Panc1 (cell line): ENCODE measurements around the gene TSPAN2.

Source experiments
- CTCF ChIP-seq: fragments of 450-650 bp; IDR thresholded peaks from 2 replicates; pipeline ENCODE4 v1.5.1; 2017; ENCODE audit warnings: mild to moderate bottlenecking
- TF ChIP-seq, protein P1 (sequence below), 2 experiments: IDR thresholded peaks; 2 replicates each; pipeline ENCODE4 v1.6.1; 2011 to 2012; ENCODE audit warnings: low read depth in 2 of 2, control low read depth in 1 of 2, low read length in 1 of 2, mild to moderate bottlenecking in 1 of 2, moderate library complexity in 1 of 2; ENCODE audit not compliant: insufficient read depth in 1 of 2

DNA sequence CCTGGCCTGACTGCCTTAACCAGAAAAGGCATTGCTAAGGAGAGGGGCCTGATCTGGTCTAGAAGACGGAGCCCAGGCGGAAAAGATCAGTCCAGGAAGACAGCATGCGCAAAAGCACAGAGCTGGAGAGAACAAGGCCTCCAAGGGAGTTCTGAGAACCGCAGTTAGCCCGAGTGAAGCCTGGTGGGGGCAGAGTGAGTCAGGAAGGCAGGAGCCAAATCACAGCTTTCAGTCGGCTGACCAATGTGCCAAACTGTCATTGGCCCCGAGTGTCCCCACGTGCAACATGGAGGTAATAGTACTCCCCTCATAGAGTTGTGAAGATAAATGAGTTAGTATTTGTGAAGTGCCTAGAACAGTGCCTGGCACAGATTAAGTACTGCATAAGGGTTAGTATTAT is 1.2 kb upstream of the TSPAN2 start:
- no peak for TF ChIP-seq CTCF
- TF ChIP-seq, protein P1, sequence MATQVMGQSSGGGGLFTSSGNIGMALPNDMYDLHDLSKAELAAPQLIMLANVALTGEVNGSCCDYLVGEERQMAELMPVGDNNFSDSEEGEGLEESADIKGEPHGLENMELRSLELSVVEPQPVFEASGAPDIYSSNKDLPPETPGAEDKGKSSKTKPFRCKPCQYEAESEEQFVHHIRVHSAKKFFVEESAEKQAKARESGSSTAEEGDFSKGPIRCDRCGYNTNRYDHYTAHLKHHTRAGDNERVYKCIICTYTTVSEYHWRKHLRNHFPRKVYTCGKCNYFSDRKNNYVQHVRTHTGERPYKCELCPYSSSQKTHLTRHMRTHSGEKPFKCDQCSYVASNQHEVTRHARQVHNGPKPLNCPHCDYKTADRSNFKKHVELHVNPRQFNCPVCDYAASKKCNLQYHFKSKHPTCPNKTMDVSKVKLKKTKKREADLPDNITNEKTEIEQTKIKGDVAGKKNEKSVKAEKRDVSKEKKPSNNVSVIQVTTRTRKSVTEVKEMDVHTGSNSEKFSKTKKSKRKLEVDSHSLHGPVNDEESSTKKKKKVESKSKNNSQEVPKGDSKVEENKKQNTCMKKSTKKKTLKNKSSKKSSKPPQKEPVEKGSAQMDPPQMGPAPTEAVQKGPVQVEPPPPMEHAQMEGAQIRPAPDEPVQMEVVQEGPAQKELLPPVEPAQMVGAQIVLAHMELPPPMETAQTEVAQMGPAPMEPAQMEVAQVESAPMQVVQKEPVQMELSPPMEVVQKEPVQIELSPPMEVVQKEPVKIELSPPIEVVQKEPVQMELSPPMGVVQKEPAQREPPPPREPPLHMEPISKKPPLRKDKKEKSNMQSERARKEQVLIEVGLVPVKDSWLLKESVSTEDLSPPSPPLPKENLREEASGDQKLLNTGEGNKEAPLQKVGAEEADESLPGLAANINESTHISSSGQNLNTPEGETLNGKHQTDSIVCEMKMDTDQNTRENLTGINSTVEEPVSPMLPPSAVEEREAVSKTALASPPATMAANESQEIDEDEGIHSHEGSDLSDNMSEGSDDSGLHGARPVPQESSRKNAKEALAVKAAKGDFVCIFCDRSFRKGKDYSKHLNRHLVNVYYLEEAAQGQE (IDR thresholded peaks at IDR 0.05; ENCODE audit: insufficient read depth in 1 of 2, low read depth in 2 of 2, low read length in 1 of 2): no peak
